SK-N-SH treated with all-trans-retinoic acid at 6 μM for 48 hours (cell line): ENCODE results near the gene SLC35D3.

Experiments used
- CSRNP3 ChIP-seq: fragments of 250-450 bp; sonication (Bioruptor Pico); IDR thresholded peaks from 2 replicates; pipeline ENCODE4 v1.5.1; 2021; ENCODE audit warnings: mild to moderate bottlenecking, moderate library complexity
- GLIS3 ChIP-seq: fragments of 250-450 bp; sonication (Bioruptor Pico); IDR thresholded peaks from 2 replicates; pipeline ENCODE4 v1.5.0; 2020; ENCODE audit warnings: mild to moderate bottlenecking, moderate library complexity
- PATZ1 ChIP-seq: fragments of 250-450 bp; sonication (Bioruptor Pico); IDR thresholded peaks from 2 replicates; pipeline ENCODE4 v1.8.0; 2020; ENCODE audit warnings: mild to moderate bottlenecking, moderate library complexity, borderline replicate concordance
- SNAI2 ChIP-seq: fragments of 250-450 bp; sonication (Bioruptor Pico); IDR thresholded peaks from 2 replicates; pipeline ENCODE4 v1.5.0; 2020; ENCODE audit warnings: mild to moderate bottlenecking, moderate library complexity
- TSHZ2 ChIP-seq: fragments of 250-450 bp; sonication (Bioruptor Pico); IDR thresholded peaks from 2 replicates; pipeline ENCODE4 v1.5.0; 2020; ENCODE audit warnings: mild to moderate bottlenecking, moderate library complexity
- ZFP30 ChIP-seq: fragments of 450-650 bp; formaldehyde crosslinking; IDR thresholded peaks from 2 replicates; pipeline ENCODE4 v1.5.0; 2022; ENCODE audit warnings: mild to moderate bottlenecking, moderate library complexity
- ZNF565 ChIP-seq: fragments of 450-650 bp; formaldehyde crosslinking; conservative IDR thresholded peaks from 2 replicates; pipeline ENCODE4 v1.5.0; 2020; ENCODE audit warnings: low read depth, mild to moderate bottlenecking, moderate library complexity

- TF ChIP-seq SNAI2 (CRISPR knock-in tag) (no peak), PATZ1 (CRISPR knock-in tag) (no peak), GLIS3 (CRISPR knock-in tag) (no peak), CSRNP3 (CRISPR knock-in tag) (no peak), ZNF565 (no peak), ZFP30 (CRISPR knock-in tag) (no peak), TSHZ2 (no peak)
Observed at GRCh38 chr6:136873748-136874147, 48.4 kb upstream of the SLC35D3 start.
